T47D (cell line): ENCODE results near the gene AHCYL1.
A peak's percentile ranks its signal among the peaks of the same experiment; 100 is the strongest.
"Not testable (repeated sequence)": the region's sequence is repeated elsewhere in the genome, so short reads cannot be mapped to it uniquely, and the experiment has no call there.

Experiments used
- DNase-seq, 2 experiments: peaks; one replicate each; pipeline versions ENCODE4 v3.0.0 to v3.0.0-alpha.2; 2011 to 2012; ENCODE audit warnings: low read depth in 1 of 2, low spot score in 1 of 2
- JUND ChIP-seq: IDR thresholded peaks from 2 replicates; pipeline ENCODE4 v1.6.1; 2012; ENCODE audit warnings: low read depth
- in situ Hi-C: cut with HindIII; loops from 2 replicates; pipeline ENCODE4 v1.10.0; 2016; ENCODE audit warnings: low sequenced_read_pairs, low pct_unique_long_range_greater_than_20kb

AHCYL1 gene

GRCh38 chr1:109984456-109985246 is at the start of gene AHCYL1:
AHCYL1 (plus strand) TSS chr1:109984765; CDS start chr1:109985053, 288 bp downstream.
- TF ChIP-seq JUND: no peak
- in situ Hi-C loops: no loop called here
- peak; percentile 92 to 97 for DNase-seq

GRCh38 chr1:109935451-109935900 is 49.1 kb upstream of the AHCYL1 start:
- DNase-seq: no peak
- TF ChIP-seq JUND: no peak
- in situ Hi-C loops: no loop called here

- in situ Hi-C loops: no loop called here
Measured at GRCh38 chr1:109937738-109938137, 46.8 kb upstream of the AHCYL1 start.

GRCh38 chr1:109938556-109938955 is 46.0 kb upstream of the AHCYL1 start:
- TF ChIP-seq JUND: no peak
- in situ Hi-C loops: no loop called here
- no peak for DNase-seq

More at GRCh38 chr1:109937738-109938137, 46.8 kb upstream of the AHCYL1 start:
- TF ChIP-seq JUND: no peak
- no peak for DNase-seq

GRCh38 chr1:109942434-109942833 is 42.1 kb upstream of the AHCYL1 start:
- no peak for TF ChIP-seq JUND
- in situ Hi-C loops: no loop called here
- no peak for DNase-seq

GRCh38 chr1:109944541-109944940 is 40.0 kb upstream of the AHCYL1 start:
- no peak for TF ChIP-seq JUND

GRCh38 chr1:109946511-109946910 is 38.1 kb upstream of the AHCYL1 start:
- TF ChIP-seq JUND: no peak
- in situ Hi-C loops: no loop called here

More at GRCh38 chr1:109944541-109944940, 40.0 kb upstream of the AHCYL1 start:
- no peak for DNase-seq
- in situ Hi-C loops: no loop called here

GRCh38 chr1:109947582-109948284 is 36.8 kb upstream of the AHCYL1 start:
- no peak for DNase-seq

More at GRCh38 chr1:109946511-109946910, 38.1 kb upstream of the AHCYL1 start:
- no peak for DNase-seq

GRCh38 chr1:109948285-109948630 is 36.3 kb upstream of the AHCYL1 start:
- in situ Hi-C loops: no loop called here
- peak; percentile 43; the same call in 1 of the 2 replicates for TF ChIP-seq JUND
- DNase-seq: no peak

More at GRCh38 chr1:109947582-109948284, 36.8 kb upstream of the AHCYL1 start:
- in situ Hi-C loops: no loop called here
- no peak for TF ChIP-seq JUND

GRCh38 chr1:109950038-109950437 is 34.5 kb upstream of the AHCYL1 start:
- no peak for DNase-seq
- TF ChIP-seq JUND: no peak
- in situ Hi-C loops: no loop called here

- no peak for TF ChIP-seq JUND
- no peak for DNase-seq
- in situ Hi-C loops: no loop called here
Measured at GRCh38 chr1:109950509-109950908, 34.1 kb upstream of the AHCYL1 start.

GRCh38 chr1:109951501-109951900 is 33.1 kb upstream of the AHCYL1 start:
- DNase-seq, in situ Hi-C loops: not testable (repeated sequence)

- DNase-seq: no peak
- in situ Hi-C loops: no loop called here
- TF ChIP-seq JUND: no peak
Measured at GRCh38 chr1:109954041-109954512, 30.5 kb upstream of the AHCYL1 start.
